ENCODE results near the gene GRIA1. TPM values are rescaled to one million over a fixed set of nuclear protein-coding genes. Genes with fewer than 3 reads are reported as not detected.

Gene GRIA1
- total RNA-seq, 1 experiment from 2014 or later: not detected

- no peak for DNase-seq
- no peak overlapping the region for H3K4me3 ChIP-seq
- H3K36me3 ChIP-seq: no peaks in the 10 kb centered on the region
- H3K9me3 ChIP-seq: no peaks in the 10 kb centered on the region
- H3K27me3 ChIP-seq: no peaks in the 10 kb centered on the region; the same call in 1 of the 2 replicates
Observed at GRCh38 chr5:153655201-153655510, 164.7 kb downstream of the GRIA1 start.

GRCh38 chr5:153658149-153658548, 167.7 kb downstream of the GRIA1 start:
- Histone ChIP-seq H3K27me3 (no peaks in the 10 kb centered on the region; the same call in 1 of the 2 replicates), H3K4me3 (no peak overlapping the region), H3K36me3 (no peaks in the 10 kb centered on the region), H3K9me3 (no peaks in the 10 kb centered on the region)
- no peak for DNase-seq

DNA sequence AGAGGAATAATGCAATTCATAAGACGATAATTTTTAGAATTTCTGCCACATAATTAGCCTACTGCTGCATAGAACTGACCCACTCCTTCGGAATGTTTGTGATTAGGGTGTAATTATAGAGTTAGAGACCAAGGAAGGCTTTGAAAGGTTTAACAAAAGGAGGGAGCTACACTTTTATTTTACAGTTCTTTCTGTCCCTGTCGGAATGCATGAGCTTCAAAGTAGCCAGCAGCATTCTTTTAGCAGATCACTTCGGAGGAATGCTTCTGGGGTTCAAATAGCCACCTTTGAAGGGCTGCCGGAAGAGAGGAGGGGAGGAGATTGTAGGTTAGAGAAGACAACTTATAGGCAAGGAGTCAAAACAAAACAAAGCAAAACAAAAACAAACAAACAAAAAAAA, 168.1 kb downstream of the GRIA1 start:
- Histone ChIP-seq H3K9me3 (no peaks in the 10 kb centered on the region), H3K36me3 (no peaks in the 10 kb centered on the region), H3K4me3 (no peak overlapping the region), H3K27me3 (no peaks in the 10 kb centered on the region; the same call in 1 of the 2 replicates)
- no peak for DNase-seq

- H3K9me3 ChIP-seq: no peaks in the 10 kb centered on the region
- H3K27me3 ChIP-seq: no peaks in the 10 kb centered on the region; the same call in 1 of the 2 replicates
- H3K36me3 ChIP-seq: no peaks in the 10 kb centered on the region
- no peak overlapping the region for H3K4me3 ChIP-seq
- peak; percentile 43 for DNase-seq
Observed at GRCh38 chr5:153659039-153659736, 168.7 kb downstream of the GRIA1 start.

GRCh38 chr5:153660919-153661318, 170.4 kb downstream of the GRIA1 start:
- Histone ChIP-seq H3K36me3 (no peaks in the 10 kb centered on the region), H3K4me3 (no peak overlapping the region), H3K27me3 (no peaks in the 10 kb centered on the region), H3K9me3 (no peaks in the 10 kb centered on the region)
- DNase-seq: no peak

DNA sequence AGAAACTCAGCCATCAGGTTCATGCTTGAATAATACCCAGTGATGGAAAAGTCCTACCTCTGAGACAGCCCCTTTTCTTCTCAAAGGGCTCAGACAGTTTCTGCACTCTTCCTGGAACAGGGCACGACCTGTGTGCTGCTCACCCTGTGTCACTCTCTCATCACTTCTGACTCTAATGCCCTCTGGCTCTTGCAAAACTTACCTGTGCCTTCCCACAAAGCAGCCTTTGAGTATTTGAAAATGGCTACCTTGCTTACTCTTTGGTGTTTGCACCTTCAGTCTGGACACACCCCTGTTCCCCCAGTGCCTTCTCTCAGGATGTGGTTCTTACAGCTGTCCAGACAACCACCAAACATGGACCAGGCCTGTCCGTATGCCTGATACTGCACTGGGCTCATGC, 171.4 kb downstream of the GRIA1 start:
- DNase-seq: no peak
- H3K4me3 ChIP-seq: no peak overlapping the region
- H3K36me3 ChIP-seq: no peaks in the 10 kb centered on the region
- H3K9me3 ChIP-seq: no peaks in the 10 kb centered on the region
- H3K27me3 ChIP-seq: no peaks in the 10 kb centered on the region

DNA sequence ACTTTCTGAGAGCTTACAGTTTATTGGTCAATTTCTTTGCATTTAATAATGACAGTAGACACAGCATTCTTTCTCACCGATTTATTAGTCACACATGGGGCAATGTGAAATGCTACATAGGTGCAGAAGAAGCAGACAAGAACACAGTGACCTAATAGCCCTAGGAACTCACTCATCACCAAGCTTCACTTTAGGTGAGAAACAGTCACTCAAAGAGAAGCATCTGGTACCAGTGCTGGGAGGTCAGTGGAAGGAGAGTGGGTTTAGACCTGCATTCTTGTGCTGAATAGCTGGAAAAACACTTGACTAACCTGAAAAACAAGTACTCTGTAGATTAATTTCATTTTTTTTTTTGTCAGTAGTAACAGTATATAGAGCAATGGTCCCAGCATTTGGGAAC, 179.6 kb downstream of the GRIA1 start:
- no peak overlapping the region for H3K4me3 ChIP-seq
- H3K36me3 ChIP-seq: no peaks in the 10 kb centered on the region
- H3K9me3 ChIP-seq: no peaks in the 10 kb centered on the region
- H3K27me3 ChIP-seq: no peaks in the 10 kb centered on the region; the same call in 1 of the 2 replicates
- no peak for DNase-seq

DNA sequence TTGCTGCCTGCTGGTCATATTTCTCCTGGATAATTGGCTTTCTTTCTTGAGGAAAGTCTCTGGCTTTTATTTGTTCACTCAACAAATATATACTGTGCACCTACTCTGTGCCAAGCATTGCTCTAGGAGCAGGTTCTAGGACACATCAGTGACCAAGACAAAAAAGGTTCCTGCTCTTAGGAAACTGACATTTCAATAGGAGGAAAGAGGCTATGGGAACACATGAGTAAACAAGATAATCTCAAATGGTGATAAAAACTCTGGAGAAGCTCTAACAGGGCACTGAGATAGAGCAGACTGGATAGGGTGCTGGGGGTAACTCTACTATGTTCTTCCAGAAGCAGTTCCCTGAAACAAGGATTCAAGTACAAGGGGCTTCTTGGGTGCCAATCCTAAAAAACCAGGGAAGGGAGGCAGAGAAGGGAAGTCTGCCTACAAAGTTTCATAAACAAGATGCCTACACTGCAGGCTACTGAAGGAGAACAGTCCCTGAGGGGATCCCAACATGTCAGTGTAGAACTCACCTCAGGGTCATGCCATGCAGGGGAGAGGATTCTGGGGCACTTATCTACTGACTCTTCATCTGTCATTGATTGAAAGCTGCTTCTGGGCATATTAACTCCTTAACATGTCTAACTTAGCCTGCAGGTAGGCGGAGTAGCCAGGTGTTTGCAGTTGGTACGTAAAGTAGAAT, 181.3 kb downstream of the GRIA1 start:
- Histone ChIP-seq H3K4me3 (no peak overlapping the region), H3K36me3 (no peaks in the 10 kb centered on the region), H3K27me3 (no peaks in the 10 kb centered on the region; the same call in 1 of the 2 replicates), H3K9me3 (no peaks in the 10 kb centered on the region)
- no peak for DNase-seq

DNA sequence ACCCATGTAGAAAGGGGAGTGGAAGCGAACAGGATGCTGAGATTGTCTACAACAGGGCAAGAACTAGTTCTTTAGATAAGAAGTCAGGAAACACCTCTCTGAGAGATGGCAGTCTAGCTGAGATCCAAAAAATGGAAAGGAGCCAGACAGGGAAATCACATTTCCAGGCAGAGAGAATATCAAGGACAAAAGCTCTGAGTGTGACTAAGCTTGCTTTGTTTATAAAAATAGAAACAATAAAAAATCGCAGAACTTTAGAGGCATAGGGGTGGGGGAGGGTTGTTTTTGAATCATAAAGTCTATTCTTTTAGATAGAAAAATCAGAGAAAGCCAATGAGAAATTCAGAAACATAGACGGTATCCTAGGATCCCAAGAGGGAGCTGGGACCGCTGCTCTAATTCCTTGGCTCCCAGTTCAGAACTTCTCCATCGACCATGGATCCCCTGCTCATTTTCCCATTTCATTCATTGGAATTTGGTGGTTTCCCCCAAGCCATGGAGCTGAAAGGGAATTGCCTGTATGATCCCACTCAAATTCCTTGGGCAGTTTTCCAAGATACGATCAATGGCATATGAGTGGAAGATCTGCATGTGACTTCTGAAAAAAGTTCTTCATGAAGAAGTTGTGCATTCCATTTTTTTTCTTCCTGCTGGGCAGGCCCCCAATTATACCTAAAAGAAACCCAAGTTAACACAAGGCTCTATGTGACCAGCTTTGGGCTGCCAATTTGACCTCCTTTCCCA, 182.0 kb downstream of the GRIA1 start:
- Histone ChIP-seq H3K4me3 (no peak overlapping the region), H3K36me3 (no peaks in the 10 kb centered on the region), H3K9me3 (no peaks in the 10 kb centered on the region), H3K27me3 (no peaks in the 10 kb centered on the region; the same call in 1 of the 2 replicates)
- no peak for DNase-seq

GRCh38 chr5:153674356-153674755, 183.9 kb downstream of the GRIA1 start:
- no peak for DNase-seq
- Histone ChIP-seq H3K36me3 (no peaks in the 10 kb centered on the region), H3K27me3 (no peaks in the 10 kb centered on the region), H3K9me3 (no peaks in the 10 kb centered on the region), H3K4me3 (no peak overlapping the region)

- no peaks in the 10 kb centered on the region for H3K36me3 ChIP-seq
- H3K9me3 ChIP-seq: no peaks in the 10 kb centered on the region
- no peak overlapping the region for H3K4me3 ChIP-seq
- DNase-seq: no peak
- H3K27me3 ChIP-seq: no peaks in the 10 kb centered on the region
Observed at GRCh38 chr5:153676406-153676805, 185.9 kb downstream of the GRIA1 start.

- Histone ChIP-seq H3K27me3 (no peaks in the 10 kb centered on the region), H3K9me3 (no peaks in the 10 kb centered on the region), H3K4me3 (no peak overlapping the region), H3K36me3 (no peaks in the 10 kb centered on the region)
- DNase-seq: no peak
Observed at GRCh38 chr5:153676821-153677220, 186.4 kb downstream of the GRIA1 start.

DNA sequence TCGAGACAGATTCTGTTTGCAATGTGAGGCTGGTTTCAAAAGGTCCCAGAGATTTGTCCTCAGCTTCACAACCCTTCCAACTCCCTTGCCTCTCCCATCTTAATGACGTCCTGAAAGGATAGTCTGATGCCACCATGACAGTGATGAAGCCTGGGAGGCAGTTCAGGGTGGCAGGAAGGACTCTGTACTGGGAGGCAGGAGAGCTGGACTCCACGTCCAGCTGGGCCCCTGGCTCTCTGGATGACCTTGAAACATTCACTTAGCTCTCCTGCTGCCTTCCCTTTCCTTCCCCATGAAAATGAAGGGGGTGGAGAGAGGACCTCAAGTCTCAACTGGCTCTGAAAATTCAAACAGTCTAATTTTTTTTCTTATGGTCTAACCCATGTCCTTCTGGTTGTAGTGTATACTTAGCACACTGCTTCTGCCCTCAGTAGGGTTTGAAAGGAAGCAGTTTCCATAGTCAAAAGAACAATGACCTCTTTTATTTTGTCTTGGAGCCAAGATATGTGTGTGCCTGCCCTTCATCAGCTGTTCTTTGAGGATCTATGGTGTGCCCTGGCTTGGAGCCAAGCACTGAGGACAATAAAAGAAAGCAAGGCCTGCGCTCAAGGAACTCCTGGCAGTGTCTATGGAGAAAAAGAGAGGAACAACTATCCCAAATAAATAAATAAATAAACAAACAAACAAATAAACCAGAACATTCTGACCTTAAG, 188.3 kb downstream of the GRIA1 start:
- Histone ChIP-seq H3K9me3 (no peaks in the 10 kb centered on the region), H3K36me3 (no peaks in the 10 kb centered on the region), H3K4me3 (no peak overlapping the region), H3K27me3 (no peaks in the 10 kb centered on the region)
- DNase-seq: no peak

DNA sequence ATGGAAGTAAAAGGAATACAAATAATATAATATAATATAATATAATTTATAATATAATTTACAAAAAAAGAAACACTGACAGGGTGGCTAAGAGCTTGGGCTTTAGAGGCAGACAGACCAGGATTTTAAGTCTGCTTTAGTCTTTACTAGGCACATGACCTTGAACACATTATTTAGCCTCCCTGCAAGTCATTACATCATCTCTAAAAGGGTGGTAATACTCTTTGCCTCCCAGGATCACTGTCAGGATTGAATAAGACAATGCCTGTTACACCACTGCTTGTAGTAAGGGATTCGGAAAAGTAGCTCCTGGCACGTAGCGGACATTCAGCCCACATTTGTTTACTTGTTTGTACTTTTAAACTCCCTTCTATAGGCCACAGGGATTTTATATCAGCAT, 199.8 kb downstream of the GRIA1 start:
- no peak for DNase-seq
- no peaks in the 10 kb centered on the region for H3K9me3 ChIP-seq
- H3K27me3 ChIP-seq: no peaks in the 10 kb centered on the region
- H3K4me3 ChIP-seq: no peak overlapping the region
- H3K36me3 ChIP-seq: no peaks in the 10 kb centered on the region

GRCh38 chr5:153696256-153696655, 205.8 kb downstream of the GRIA1 start:
- Histone ChIP-seq H3K36me3 (no peaks in the 10 kb centered on the region), H3K27me3 (no peaks in the 10 kb centered on the region), H3K9me3 (no peaks in the 10 kb centered on the region), H3K4me3 (no peak overlapping the region)
- no peak for DNase-seq

- no peaks in the 10 kb centered on the region for H3K9me3 ChIP-seq
- no peak overlapping the region for H3K4me3 ChIP-seq
- no peak for DNase-seq
- no peaks in the 10 kb centered on the region for H3K27me3 ChIP-seq
- no peaks in the 10 kb centered on the region for H3K36me3 ChIP-seq
Observed at GRCh38 chr5:153699035-153699434, 208.6 kb downstream of the GRIA1 start.

- Histone ChIP-seq H3K27me3 (no peaks in the 10 kb centered on the region), H3K36me3 (no peaks in the 10 kb centered on the region), H3K4me3 (no peak overlapping the region), H3K9me3 (no peaks in the 10 kb centered on the region)
- DNase-seq: peak; percentile 43
Observed at GRCh38 chr5:153700940-153701339, 210.5 kb downstream of the GRIA1 start.

Data from MG63 (cell line).